Lower leg skin (tissue), 4 donors: Measurements from ENCODE around the gene ARHGAP21. TPM values are rescaled to one million over a fixed set of nuclear protein-coding genes. Genes with fewer than 3 reads are reported as not detected.

ENCODE experiments used
- DNase-seq, 2 donors: peaks; one replicate each; pipeline ENCODE4 v3.0.0-alpha.2; 2019; ENCODE audit warnings: low spot score in 2 of 2
- H3K4me3 ChIP-seq: fragments of 200-600 bp; sonication (generic); 2 replicates; pipeline ENCODE4 v1.5.1; 2017; ENCODE audit warnings: mild to moderate bottlenecking, low read depth; ENCODE audit not compliant: poor library complexity, severe bottlenecking
- POLR2A ChIP-seq, 2 donors: fragments of 450-650 bp; IDR thresholded peaks; one replicate each; pipeline ENCODE4 v1.6.1; 2016 to 2017; ENCODE audit warnings: antibody characterized with exemption in 2 of 2, mild to moderate bottlenecking in 1 of 2, moderate library complexity in 1 of 2
- WGBS, 2 donors: methylation state at CpG; one replicate each; pipeline ENCODE4 v1.1.5; 2018; 5-methylcytosine and 5-hydroxymethylcytosine counted together
- intact Hi-C: fragments of 100-400 bp; cut with DNase I; formaldehyde crosslinking; loops from one replicate; pipeline ENCODE4 v1.15.0; 2023; ENCODE audit warnings: low total_unique reads
- total RNA-seq, 4 donors: library from RNA; depleted of rRNA; stranded (reverse); fragments of >200 nt; gene quantifications; one replicate each; pipeline ENCODE4 v1.1.0, GENCODE V29; 2016
- TF ChIP-seq, protein P1 (sequence below), 3 donors: fragments of 450-650 bp; IDR thresholded peaks; one replicate each; pipeline ENCODE4 v1.5.1; 2016; ENCODE audit warnings: antibody characterized with exemption in 3 of 3, mild to moderate bottlenecking in 3 of 3, moderate library complexity in 2 of 3

ARHGAP21 gene
- total RNA-seq, 4 donors from 2014 or later = 26.5 to 43.6 (median 31.6) TPM

DNA sequence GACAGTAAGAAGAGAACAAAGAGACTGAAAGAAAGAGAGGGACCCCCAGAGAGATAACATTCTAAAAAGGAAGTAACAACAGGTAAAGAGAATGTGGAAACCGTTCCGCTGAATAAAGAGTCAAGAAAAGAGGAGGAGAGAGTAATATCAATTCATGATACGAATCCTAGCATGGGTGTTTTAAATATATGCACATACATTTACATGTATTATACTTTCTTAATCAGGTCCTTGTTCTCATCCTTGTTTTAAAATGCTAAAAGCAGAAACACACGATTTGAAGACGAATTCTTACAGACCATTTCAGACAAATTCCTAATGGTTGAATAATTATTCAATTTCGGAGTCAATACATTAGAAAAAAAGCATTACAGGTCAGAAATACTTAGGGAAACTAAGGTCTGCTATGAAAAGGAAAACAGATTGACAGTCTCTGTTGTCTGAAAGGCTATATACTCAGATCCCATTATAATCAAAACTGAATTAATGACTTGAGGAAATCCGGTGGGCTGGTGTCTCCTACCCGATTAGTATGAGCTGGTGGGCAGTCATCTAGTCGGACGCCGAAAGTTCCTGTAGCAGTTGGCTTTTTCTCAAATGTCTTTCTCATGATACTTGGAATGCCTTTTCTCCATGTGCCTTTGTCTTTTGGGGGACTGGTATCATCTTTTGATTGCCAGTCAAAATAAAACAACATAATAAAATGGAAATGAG, 127.3 kb downstream of the ARHGAP21 start:
- intact Hi-C loops = no loop called here
- no peak for DNase-seq
- TF ChIP-seq POLR2A (IDR thresholded peaks at IDR 0.05) = no peak
- TF ChIP-seq, protein P1, sequence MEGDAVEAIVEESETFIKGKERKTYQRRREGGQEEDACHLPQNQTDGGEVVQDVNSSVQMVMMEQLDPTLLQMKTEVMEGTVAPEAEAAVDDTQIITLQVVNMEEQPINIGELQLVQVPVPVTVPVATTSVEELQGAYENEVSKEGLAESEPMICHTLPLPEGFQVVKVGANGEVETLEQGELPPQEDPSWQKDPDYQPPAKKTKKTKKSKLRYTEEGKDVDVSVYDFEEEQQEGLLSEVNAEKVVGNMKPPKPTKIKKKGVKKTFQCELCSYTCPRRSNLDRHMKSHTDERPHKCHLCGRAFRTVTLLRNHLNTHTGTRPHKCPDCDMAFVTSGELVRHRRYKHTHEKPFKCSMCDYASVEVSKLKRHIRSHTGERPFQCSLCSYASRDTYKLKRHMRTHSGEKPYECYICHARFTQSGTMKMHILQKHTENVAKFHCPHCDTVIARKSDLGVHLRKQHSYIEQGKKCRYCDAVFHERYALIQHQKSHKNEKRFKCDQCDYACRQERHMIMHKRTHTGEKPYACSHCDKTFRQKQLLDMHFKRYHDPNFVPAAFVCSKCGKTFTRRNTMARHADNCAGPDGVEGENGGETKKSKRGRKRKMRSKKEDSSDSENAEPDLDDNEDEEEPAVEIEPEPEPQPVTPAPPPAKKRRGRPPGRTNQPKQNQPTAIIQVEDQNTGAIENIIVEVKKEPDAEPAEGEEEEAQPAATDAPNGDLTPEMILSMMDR (IDR thresholded peaks at IDR 0.05) = no peak
- no peak overlapping the region for H3K4me3 ChIP-seq
- 91 to 97% methylated on average over 11 of the region's 11 CpGs for WGBS, 2 donors

DNA sequence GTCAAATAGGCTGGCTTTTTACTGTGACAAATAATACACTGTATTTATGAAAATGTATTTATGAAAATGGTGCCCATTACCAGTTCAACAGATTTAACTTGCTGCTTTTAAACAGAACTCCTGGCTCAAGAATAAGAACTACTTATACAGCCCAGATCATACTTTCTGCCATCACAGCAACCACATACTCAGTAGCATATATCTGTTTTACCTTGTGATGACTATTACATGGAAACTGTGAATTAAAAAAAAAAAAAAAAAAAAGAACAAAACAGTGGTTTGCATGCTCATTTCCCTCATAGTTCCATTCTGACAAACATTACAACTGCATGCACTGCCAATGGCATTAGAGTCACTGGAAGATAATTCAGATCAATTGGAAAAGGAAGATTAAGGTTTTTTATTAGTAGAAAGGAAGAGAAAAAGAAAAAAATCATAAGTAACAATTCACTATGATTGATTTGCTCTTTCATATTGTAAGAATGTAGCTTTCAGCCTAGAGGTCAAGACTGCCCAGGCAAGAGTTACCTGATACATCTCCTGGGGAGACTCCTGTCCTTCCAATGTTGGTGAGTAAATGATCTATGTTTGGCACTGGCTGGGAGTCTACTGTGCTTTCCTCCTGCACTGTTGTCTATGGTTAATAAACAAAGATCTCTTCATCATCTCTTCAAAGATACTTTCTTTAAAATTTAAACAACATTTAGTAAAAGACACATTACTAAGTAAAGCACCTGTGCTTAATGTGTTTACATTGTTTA, 132.8 kb downstream of the ARHGAP21 start:
- H3K4me3 ChIP-seq = no peak overlapping the region
- TF ChIP-seq POLR2A (IDR thresholded peaks at IDR 0.05) = no peak
- TF ChIP-seq, protein P1 (IDR thresholded peaks at IDR 0.05) = no peak
- intact Hi-C loops = no loop called here
- DNase-seq = no peak

DNA sequence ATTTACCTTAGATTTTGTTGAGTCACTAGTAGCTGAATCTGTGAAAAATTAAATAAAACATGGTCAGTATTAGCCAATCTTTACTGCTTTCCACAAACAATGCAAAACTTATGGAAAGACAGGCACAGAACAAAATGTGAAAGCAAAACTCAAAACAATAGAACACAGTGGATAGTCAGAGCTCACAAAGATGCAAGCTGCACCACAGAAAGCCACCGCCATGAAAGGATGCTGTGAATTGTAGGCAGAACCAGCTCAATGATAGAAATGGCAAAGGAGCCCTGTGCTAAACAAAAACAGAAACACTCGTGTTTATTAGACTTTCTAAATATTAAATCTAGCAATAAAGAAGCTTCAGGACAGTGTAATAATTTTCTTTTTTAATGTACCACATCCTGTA, 134.4 kb downstream of the ARHGAP21 start:
- TF ChIP-seq POLR2A (IDR thresholded peaks at IDR 0.05) = no peak
- TF ChIP-seq, protein P1 (IDR thresholded peaks at IDR 0.05) = no peak
- H3K4me3 ChIP-seq = no peak overlapping the region
- WGBS, 2 donors = 87 to 96% methylated on average over 2 of the region's 2 CpGs
- intact Hi-C loops = no loop called here
- no peak for DNase-seq

DNA sequence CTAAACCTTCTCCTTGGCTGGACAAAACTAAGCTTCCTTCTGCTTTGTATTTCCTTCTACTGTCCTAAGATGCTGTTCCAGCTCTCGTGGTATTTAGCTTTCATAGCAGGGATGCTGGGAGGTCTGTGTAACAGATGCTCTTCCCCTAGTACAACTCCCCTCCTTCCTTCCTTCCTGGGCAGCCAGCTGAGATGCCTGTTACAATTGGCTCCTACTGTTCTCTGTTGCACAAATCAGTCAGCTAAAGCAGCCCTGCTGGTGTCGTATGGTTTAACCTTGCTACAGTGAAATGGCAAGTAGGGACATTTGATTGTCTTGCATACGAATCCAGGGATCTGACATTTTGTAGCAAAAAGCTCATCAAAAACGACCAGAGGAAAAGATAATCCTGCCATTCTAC, 143.8 kb downstream of the ARHGAP21 start:
- WGBS, 2 donors = 70 to 72% methylated on average over 4 of the region's 4 CpGs
- no peak for DNase-seq
- intact Hi-C loops = no loop called here
- TF ChIP-seq, protein P1 (IDR thresholded peaks at IDR 0.05) = no peak
- no peak for TF ChIP-seq POLR2A (IDR thresholded peaks at IDR 0.05)
- H3K4me3 ChIP-seq = no peak overlapping the region

DNA sequence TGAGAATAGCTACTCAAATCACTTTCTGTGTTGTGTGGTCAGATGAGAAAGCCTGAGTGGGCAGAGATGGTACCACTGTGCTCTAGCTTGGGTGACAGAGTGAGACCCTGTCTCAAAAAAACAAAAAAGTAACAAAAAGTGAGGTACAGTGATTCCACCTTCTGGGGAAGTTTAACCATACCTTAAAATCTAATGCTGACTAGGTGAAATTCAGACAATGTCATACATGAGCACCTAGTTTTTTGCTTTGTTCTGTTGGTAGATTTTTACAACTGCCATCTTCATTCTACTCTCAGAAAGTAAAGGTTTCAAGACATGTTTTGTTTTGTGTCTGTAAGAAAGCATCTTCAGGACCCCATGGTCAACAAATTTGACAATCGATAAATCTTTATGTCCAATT, 144.2 kb downstream of the ARHGAP21 start:
- no peak for DNase-seq
- 87 to 93% methylated on average over 1 of the region's 1 CpG for WGBS, 2 donors
- intact Hi-C loops = no loop called here
- no peak overlapping the region for H3K4me3 ChIP-seq
- no peak for TF ChIP-seq POLR2A (IDR thresholded peaks at IDR 0.05)
- TF ChIP-seq, protein P1 (IDR thresholded peaks at IDR 0.05) = no peak
